ENCODE data around the gene ACOXL.
"Not testable (repeated sequence)": the region's sequence is repeated elsewhere in the genome, so short reads cannot be mapped to it uniquely, and the experiment has no call there.

ACOXL gene

GRCh38 chr2:111035830-111036441, 303.6 kb downstream of the ACOXL start:
- Mint-ChIP-seq H3K4me1 (ENCODE audit: low read depth) (peaks cover 2% of the 10 kb centered on the region), H3K4me3 (no peak overlapping the region), H3K36me3 (ENCODE audit: low read depth) (peaks cover 1% of the 10 kb centered on the region), H3K27me3 (ENCODE audit: low read depth) (peaks cover 44% of the 10 kb centered on the region), H3K9me3 (no peaks in the 10 kb centered on the region), H3K27ac (no peak overlapping the region)
- DNase-seq (ENCODE audit: low spot score): no peak

GRCh38 chr2:111037128-111037527, 304.8 kb downstream of the ACOXL start:
- no peaks in the 10 kb centered on the region for H3K36me3 Mint-ChIP-seq (ENCODE audit: low read depth)
- H3K4me3 Mint-ChIP-seq: no peak overlapping the region
- H3K27me3 Mint-ChIP-seq (ENCODE audit: low read depth): peaks cover 38% of the 10 kb centered on the region
- DNase-seq (ENCODE audit: low spot score): no peak
- no peak overlapping the region for H3K27ac Mint-ChIP-seq
- no peaks in the 10 kb centered on the region for H3K4me1 Mint-ChIP-seq (ENCODE audit: low read depth)
- H3K9me3 Mint-ChIP-seq: no peaks in the 10 kb centered on the region

- no peak for DNase-seq (ENCODE audit: low spot score)
- no peaks in the 10 kb centered on the region for H3K36me3 Mint-ChIP-seq (ENCODE audit: low read depth)
- H3K27ac Mint-ChIP-seq: no peak overlapping the region
- H3K27me3 Mint-ChIP-seq (ENCODE audit: low read depth): peaks cover 21% of the 10 kb centered on the region
- H3K4me1 Mint-ChIP-seq (ENCODE audit: low read depth): peaks cover 2% of the 10 kb centered on the region
- H3K9me3 Mint-ChIP-seq: no peaks in the 10 kb centered on the region
- no peak overlapping the region for H3K4me3 Mint-ChIP-seq
Observed at GRCh38 chr2:111039628-111040383, 307.4 kb downstream of the ACOXL start.

GRCh38 chr2:111041398-111042202, 309.2 kb downstream of the ACOXL start:
- H3K9me3 Mint-ChIP-seq: no peaks in the 10 kb centered on the region
- H3K27ac Mint-ChIP-seq: no peak overlapping the region
- no peaks in the 10 kb centered on the region for H3K36me3 Mint-ChIP-seq (ENCODE audit: low read depth)
- H3K4me1 Mint-ChIP-seq (ENCODE audit: low read depth): peaks cover 2% of the 10 kb centered on the region
- no peak overlapping the region for H3K4me3 Mint-ChIP-seq
- no peak for DNase-seq (ENCODE audit: low spot score)
- peaks cover 13% of the 10 kb centered on the region for H3K27me3 Mint-ChIP-seq (ENCODE audit: low read depth)

- H3K4me3 Mint-ChIP-seq: no peak overlapping the region
- H3K36me3 Mint-ChIP-seq (ENCODE audit: low read depth): no peaks in the 10 kb centered on the region
- peaks cover 12% of the 10 kb centered on the region for H3K27me3 Mint-ChIP-seq (ENCODE audit: low read depth)
- DNase-seq (ENCODE audit: low spot score): no peak
- no peaks in the 10 kb centered on the region for H3K9me3 Mint-ChIP-seq
- no peak overlapping the region for H3K27ac Mint-ChIP-seq
- H3K4me1 Mint-ChIP-seq (ENCODE audit: low read depth): peaks cover 2% of the 10 kb centered on the region
Observed at GRCh38 chr2:111042261-111042660, 309.9 kb downstream of the ACOXL start.

GRCh38 chr2:111042772-111043771, 310.7 kb downstream of the ACOXL start:
- H3K27me3 Mint-ChIP-seq (ENCODE audit: low read depth): peaks cover 11% of the 10 kb centered on the region
- no peaks in the 10 kb centered on the region for H3K9me3 Mint-ChIP-seq
- H3K27ac Mint-ChIP-seq: no peak overlapping the region
- DNase-seq (ENCODE audit: low spot score): peak; percentile 57
- H3K4me3 Mint-ChIP-seq: no peak overlapping the region
- H3K36me3 Mint-ChIP-seq (ENCODE audit: low read depth): no peaks in the 10 kb centered on the region
- H3K4me1 Mint-ChIP-seq (ENCODE audit: low read depth): peaks cover 2% of the 10 kb centered on the region

- no peak for DNase-seq (ENCODE audit: low spot score)
- H3K9me3 Mint-ChIP-seq: no peaks in the 10 kb centered on the region
- no peaks in the 10 kb centered on the region for H3K36me3 Mint-ChIP-seq (ENCODE audit: low read depth)
- H3K27ac Mint-ChIP-seq: no peak overlapping the region
- H3K4me3 Mint-ChIP-seq: no peak overlapping the region
- H3K4me1 Mint-ChIP-seq (ENCODE audit: low read depth): peaks cover 2% of the 10 kb centered on the region
- H3K27me3 Mint-ChIP-seq (ENCODE audit: low read depth): peaks cover 15% of the 10 kb centered on the region
Observed at GRCh38 chr2:111044066-111044465, 311.7 kb downstream of the ACOXL start.

- not testable (repeated sequence) for H3K36me3 Mint-ChIP-seq (ENCODE audit: low read depth); H3K9me3 Mint-ChIP-seq; H3K4me3 Mint-ChIP-seq; H3K27ac Mint-ChIP-seq; H3K4me1 Mint-ChIP-seq (ENCODE audit: low read depth); DNase-seq (ENCODE audit: low spot score)
- peaks cover 15% of the 10 kb centered on the region for H3K27me3 Mint-ChIP-seq (ENCODE audit: low read depth)
Observed at GRCh38 chr2:111045236-111045635, 312.9 kb downstream of the ACOXL start.

- no peak for DNase-seq (ENCODE audit: low spot score)
- Mint-ChIP-seq H3K27ac (no peak overlapping the region), H3K9me3 (no peaks in the 10 kb centered on the region), H3K4me1 (ENCODE audit: low read depth) (peaks cover 17% of the 10 kb centered on the region), H3K36me3 (ENCODE audit: low read depth) (no peaks in the 10 kb centered on the region), H3K4me3 (no peak overlapping the region), H3K27me3 (ENCODE audit: low read depth) (peaks cover 19% of the 10 kb centered on the region)
Observed at GRCh38 chr2:111045771-111046444, 313.5 kb downstream of the ACOXL start.

- Mint-ChIP-seq H3K27me3 (ENCODE audit: low read depth) (peaks cover 19% of the 10 kb centered on the region), H3K4me1 (ENCODE audit: low read depth) (peaks cover 21% of the 10 kb centered on the region), H3K4me3 (no peak overlapping the region), H3K9me3 (no peaks in the 10 kb centered on the region), H3K36me3 (ENCODE audit: low read depth) (no peaks in the 10 kb centered on the region), H3K27ac (no peak overlapping the region)
- DNase-seq (ENCODE audit: low spot score): no peak
Observed at GRCh38 chr2:111046670-111047069, 314.3 kb downstream of the ACOXL start.

- Mint-ChIP-seq H3K36me3 (ENCODE audit: low read depth) (no peaks in the 10 kb centered on the region), H3K4me3 (no peak overlapping the region), H3K27ac (no peak overlapping the region), H3K9me3 (no peaks in the 10 kb centered on the region), H3K27me3 (ENCODE audit: low read depth) (peaks cover 24% of the 10 kb centered on the region), H3K4me1 (ENCODE audit: low read depth) (peaks cover 23% of the 10 kb centered on the region)
- DNase-seq (ENCODE audit: low spot score): peak; percentile 2
Observed at GRCh38 chr2:111048856-111049768, 316.7 kb downstream of the ACOXL start.
